Measurements from ENCODE around the gene NRARP.

- TF ChIP-seq CTCF (IDR thresholded peaks at IDR 0.05; ENCODE audit: low read length) (no peak), EZH2phosphoT487 (IDR thresholded peaks at IDR 0.05; ENCODE audit: low read length) (no peak), EZH2 (optimal IDR thresholded peaks at IDR 0.05; ENCODE audit: low read depth, low read length) (no peak)
Measured at GRCh38 chr9:137301081-137301947, 757 bp downstream of the NRARP start.
